ENCODE results near the gene ZBTB20.

Gene ZBTB20

GRCh38 chr3:114804099-114804498 lies 343.0 kb downstream of the ZBTB20 start:
- 43 to 57% methylated on average over 1 of the region's 1 CpG for WGBS, 2 experiments (ENCODE audit: insufficient coverage in 2 of 2)
- no peaks in the 10 kb centered on the region for H3K9me3 ChIP-seq (ENCODE audit: control insufficient read depth, low read length)
- no peaks in the 10 kb centered on the region for H3K4me1 ChIP-seq (ENCODE audit: control insufficient read depth, insufficient read depth, low read length, poor library complexity, severe bottlenecking)
- no peaks in the 10 kb centered on the region for H3K36me3 ChIP-seq (ENCODE audit: control insufficient read depth, insufficient read depth, low read length)
- H3K4me3 ChIP-seq (ENCODE audit: extremely low read depth, insufficient read depth, low read length, poor library complexity, severe bottlenecking), result no peak overlapping the region
- peak overlapping the region; percentile 19 for H3K27ac ChIP-seq (ENCODE audit: low read depth, low read length, severe bottlenecking)

- H3K4me3 ChIP-seq (ENCODE audit: extremely low read depth, insufficient read depth, low read length, poor library complexity, severe bottlenecking), result no peak overlapping the region
- WGBS, 2 experiments (ENCODE audit: insufficient coverage in 2 of 2), result 87 to 98% methylated on average over 3 to 4 of the region's 5 CpGs
- no peaks in the 10 kb centered on the region for H3K36me3 ChIP-seq (ENCODE audit: control insufficient read depth, insufficient read depth, low read length)
- H3K9me3 ChIP-seq (ENCODE audit: control insufficient read depth, low read length), result no peaks in the 10 kb centered on the region
- no peaks in the 10 kb centered on the region for H3K4me1 ChIP-seq (ENCODE audit: control insufficient read depth, insufficient read depth, low read length, poor library complexity, severe bottlenecking)
- no peak overlapping the region for H3K27ac ChIP-seq (ENCODE audit: low read depth, low read length, severe bottlenecking)
Observed at GRCh38 chr3:114803042-114803695, 343.9 kb downstream of the ZBTB20 start.

- Histone ChIP-seq H3K36me3 (ENCODE audit: control insufficient read depth, insufficient read depth, low read length) (no peaks in the 10 kb centered on the region), H3K27ac (ENCODE audit: low read depth, low read length, severe bottlenecking) (no peak overlapping the region), H3K4me1 (ENCODE audit: control insufficient read depth, insufficient read depth, low read length, poor library complexity, severe bottlenecking) (no peaks in the 10 kb centered on the region), H3K4me3 (ENCODE audit: extremely low read depth, insufficient read depth, low read length, poor library complexity, severe bottlenecking) (no peak overlapping the region), H3K9me3 (ENCODE audit: control insufficient read depth, low read length) (no peaks in the 10 kb centered on the region)
- 83 to 90% methylated on average over 4 to 5 of the region's 5 CpGs for WGBS, 2 experiments (ENCODE audit: insufficient coverage in 2 of 2)
Observed at GRCh38 chr3:114800272-114801031, 346.6 kb downstream of the ZBTB20 start.

- Histone ChIP-seq H3K4me3 (ENCODE audit: extremely low read depth, insufficient read depth, low read length, poor library complexity, severe bottlenecking) (no peak overlapping the region), H3K27ac (ENCODE audit: low read depth, low read length, severe bottlenecking) (no peak overlapping the region), H3K9me3 (ENCODE audit: control insufficient read depth, low read length) (no peaks in the 10 kb centered on the region), H3K4me1 (ENCODE audit: control insufficient read depth, insufficient read depth, low read length, poor library complexity, severe bottlenecking) (no peaks in the 10 kb centered on the region), H3K36me3 (ENCODE audit: control insufficient read depth, insufficient read depth, low read length) (no peaks in the 10 kb centered on the region)
- 90 to 98% methylated on average over 2 to 4 of the region's 4 CpGs for WGBS, 2 experiments (ENCODE audit: insufficient coverage in 2 of 2)
Observed at GRCh38 chr3:114799816-114800215, 347.3 kb downstream of the ZBTB20 start.

- no peaks in the 10 kb centered on the region for H3K4me1 ChIP-seq (ENCODE audit: control insufficient read depth, insufficient read depth, low read length, poor library complexity, severe bottlenecking)
- no peaks in the 10 kb centered on the region for H3K9me3 ChIP-seq (ENCODE audit: control insufficient read depth, low read length)
- H3K4me3 ChIP-seq (ENCODE audit: extremely low read depth, insufficient read depth, low read length, poor library complexity, severe bottlenecking), result no peak overlapping the region
- no peak overlapping the region for H3K27ac ChIP-seq (ENCODE audit: low read depth, low read length, severe bottlenecking)
- H3K36me3 ChIP-seq (ENCODE audit: control insufficient read depth, insufficient read depth, low read length), result no peaks in the 10 kb centered on the region
Observed at GRCh38 chr3:114796796-114797195, 350.3 kb downstream of the ZBTB20 start.

- H3K9me3 ChIP-seq (ENCODE audit: control insufficient read depth, low read length), result no peaks in the 10 kb centered on the region
- no peaks in the 10 kb centered on the region for H3K4me1 ChIP-seq (ENCODE audit: control insufficient read depth, insufficient read depth, low read length, poor library complexity, severe bottlenecking)
- 60% methylated on average over 1 of the region's 2 CpGs; no CpG with 5 or more reads in 1 of the 2 experiments for WGBS, 2 experiments (ENCODE audit: insufficient coverage in 2 of 2)
Observed at GRCh38 chr3:114794894-114795630, 352.0 kb downstream of the ZBTB20 start.

GRCh38 chr3:114792159-114792918 lies 354.7 kb downstream of the ZBTB20 start:
- Histone ChIP-seq H3K9me3 (ENCODE audit: control insufficient read depth, low read length) (no peaks in the 10 kb centered on the region), H3K4me3 (ENCODE audit: extremely low read depth, insufficient read depth, low read length, poor library complexity, severe bottlenecking) (no peak overlapping the region), H3K4me1 (ENCODE audit: control insufficient read depth, insufficient read depth, low read length, poor library complexity, severe bottlenecking) (no peaks in the 10 kb centered on the region), H3K27ac (ENCODE audit: low read depth, low read length, severe bottlenecking) (no peak overlapping the region), H3K36me3 (ENCODE audit: control insufficient read depth, insufficient read depth, low read length) (no peaks in the 10 kb centered on the region)
- WGBS, 2 experiments (ENCODE audit: insufficient coverage in 2 of 2), result 80% methylated on average over 1 of the region's 2 CpGs; no CpG with 5 or more reads in 1 of the 2 experiments

More at GRCh38 chr3:114794894-114795630, 352.0 kb downstream of the ZBTB20 start:
- H3K4me3 ChIP-seq (ENCODE audit: extremely low read depth, insufficient read depth, low read length, poor library complexity, severe bottlenecking), result no peak overlapping the region
- H3K36me3 ChIP-seq (ENCODE audit: control insufficient read depth, insufficient read depth, low read length), result no peaks in the 10 kb centered on the region
- no peak overlapping the region for H3K27ac ChIP-seq (ENCODE audit: low read depth, low read length, severe bottlenecking)

- H3K27ac ChIP-seq (ENCODE audit: low read depth, low read length, severe bottlenecking), result no peak overlapping the region
- no peaks in the 10 kb centered on the region for H3K9me3 ChIP-seq (ENCODE audit: control insufficient read depth, low read length)
- no peak overlapping the region for H3K4me3 ChIP-seq (ENCODE audit: extremely low read depth, insufficient read depth, low read length, poor library complexity, severe bottlenecking)
- H3K36me3 ChIP-seq (ENCODE audit: control insufficient read depth, insufficient read depth, low read length), result no peaks in the 10 kb centered on the region
- no peaks in the 10 kb centered on the region for H3K4me1 ChIP-seq (ENCODE audit: control insufficient read depth, insufficient read depth, low read length, poor library complexity, severe bottlenecking)
Observed at GRCh38 chr3:114790752-114791151, 356.3 kb downstream of the ZBTB20 start.

- no peaks in the 10 kb centered on the region for H3K9me3 ChIP-seq (ENCODE audit: control insufficient read depth, low read length)
- no peak overlapping the region for H3K27ac ChIP-seq (ENCODE audit: low read depth, low read length, severe bottlenecking)
- no peak overlapping the region for H3K4me3 ChIP-seq (ENCODE audit: extremely low read depth, insufficient read depth, low read length, poor library complexity, severe bottlenecking)
- H3K4me1 ChIP-seq (ENCODE audit: control insufficient read depth, insufficient read depth, low read length, poor library complexity, severe bottlenecking), result no peaks in the 10 kb centered on the region
- H3K36me3 ChIP-seq (ENCODE audit: control insufficient read depth, insufficient read depth, low read length), result no peaks in the 10 kb centered on the region
- WGBS, 2 experiments (ENCODE audit: insufficient coverage in 2 of 2), result no CpG with 5 or more reads among the region's 1 CpG
Observed at GRCh38 chr3:114789803-114790202, 357.3 kb downstream of the ZBTB20 start.

GRCh38 chr3:114775395-114775794 lies 371.7 kb downstream of the ZBTB20 start:
- no peak overlapping the region for H3K4me3 ChIP-seq (ENCODE audit: extremely low read depth, insufficient read depth, low read length, poor library complexity, severe bottlenecking)
- WGBS, 2 experiments (ENCODE audit: insufficient coverage in 2 of 2), result 72 to 80% methylated on average over 1 to 2 of the region's 2 CpGs
- H3K4me1 ChIP-seq (ENCODE audit: control insufficient read depth, insufficient read depth, low read length, poor library complexity, severe bottlenecking), result no peaks in the 10 kb centered on the region
- H3K27ac ChIP-seq (ENCODE audit: low read depth, low read length, severe bottlenecking), result no peak overlapping the region
- H3K36me3 ChIP-seq (ENCODE audit: control insufficient read depth, insufficient read depth, low read length), result no peaks in the 10 kb centered on the region
- peaks cover 8% of the 10 kb centered on the region for H3K9me3 ChIP-seq (ENCODE audit: control insufficient read depth, low read length)
